Rectal smooth muscle tissue (tissue), 1 donor: ENCODE data around the gene GXYLT1.
"Not testable (repeated sequence)": the region's sequence is repeated elsewhere in the genome, so short reads cannot be mapped to it uniquely, and the experiment has no call there.

ENCODE experiments used
- H3K27ac ChIP-seq: one replicate; pipeline ENCODE4 v1.7.0; 2013; ENCODE audit warnings: low read depth, low read length, inconsistent platforms
- H3K27me3 ChIP-seq: one replicate; pipeline ENCODE4 v1.7.0; 2013; ENCODE audit warnings: low read length; ENCODE audit not compliant: control insufficient read depth, insufficient read depth
- H3K36me3 ChIP-seq: one replicate; pipeline ENCODE4 v1.7.0; 2013; ENCODE audit warnings: low read length; ENCODE audit not compliant: control insufficient read depth, insufficient read depth
- H3K4me1 ChIP-seq: one replicate; pipeline ENCODE4 v1.7.0; 2013; ENCODE audit warnings: low read length; ENCODE audit not compliant: control insufficient read depth, insufficient read depth
- H3K4me3 ChIP-seq: one replicate; pipeline ENCODE4 v1.7.0; 2013; ENCODE audit warnings: low read length
- H3K9ac ChIP-seq: one replicate; pipeline ENCODE4 v1.7.0; 2013; ENCODE audit warnings: low read length

Gene GXYLT1

DNA sequence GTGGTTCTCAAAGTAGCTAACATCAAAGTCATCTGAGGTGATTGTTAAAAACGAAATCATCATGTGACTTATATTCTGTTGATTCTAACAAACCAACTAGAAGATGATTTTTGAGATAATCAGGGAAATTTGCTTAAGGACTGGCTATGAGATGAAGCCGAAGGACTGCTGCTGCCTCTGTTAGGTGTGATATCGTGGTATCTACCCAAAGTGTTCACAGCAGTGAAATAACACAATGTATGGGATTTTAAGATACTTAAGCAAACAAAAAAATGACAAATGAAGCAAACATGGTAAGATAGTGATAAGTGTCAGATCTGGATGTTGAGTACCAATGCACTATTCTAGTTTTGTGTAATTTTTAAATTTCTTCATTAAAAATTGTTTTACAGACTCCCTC is 59.1 kb downstream of the GXYLT1 start:
- Histone ChIP-seq H3K36me3 (no peaks in the 10 kb centered on the region), H3K27ac (no peak overlapping the region), H3K9ac (no peak overlapping the region)

DNA sequence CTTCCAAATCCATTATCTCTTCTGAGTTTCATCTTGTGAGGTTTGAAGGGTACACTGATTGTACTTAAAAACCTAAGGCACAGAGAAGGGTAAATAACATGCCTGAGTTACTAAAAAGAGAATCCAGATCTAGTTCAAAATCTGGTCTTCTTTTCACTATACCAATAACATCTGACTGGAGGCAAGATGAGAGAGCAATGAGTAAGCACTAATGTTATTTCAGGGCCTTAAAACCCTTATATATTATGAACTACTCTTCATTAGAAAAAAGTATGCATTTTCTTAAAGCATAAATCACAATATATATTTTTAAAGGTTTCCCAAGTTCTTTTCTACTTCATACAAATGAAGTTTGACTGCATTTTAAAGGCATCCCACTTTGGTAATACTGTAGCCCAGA is 60.2 kb downstream of the GXYLT1 start:
- Histone ChIP-seq H3K4me3 (no peak overlapping the region), H3K4me1 (no peaks in the 10 kb centered on the region), H3K9ac (no peak overlapping the region), H3K27me3 (no peaks in the 10 kb centered on the region), H3K27ac (no peak overlapping the region), H3K36me3 (no peaks in the 10 kb centered on the region)

More for the DNA sequence above, 59.1 kb downstream of the GXYLT1 start:
- Histone ChIP-seq H3K27me3 (no peaks in the 10 kb centered on the region), H3K4me3 (no peak overlapping the region), H3K4me1 (no peaks in the 10 kb centered on the region)

GRCh38 chr12:42076976-42077375 is 67.7 kb downstream of the GXYLT1 start:
- Histone ChIP-seq H3K36me3 (no peaks in the 10 kb centered on the region), H3K4me3 (no peak overlapping the region), H3K27ac (no peak overlapping the region), H3K9ac (no peak overlapping the region), H3K4me1 (no peaks in the 10 kb centered on the region), H3K27me3 (no peaks in the 10 kb centered on the region)

DNA sequence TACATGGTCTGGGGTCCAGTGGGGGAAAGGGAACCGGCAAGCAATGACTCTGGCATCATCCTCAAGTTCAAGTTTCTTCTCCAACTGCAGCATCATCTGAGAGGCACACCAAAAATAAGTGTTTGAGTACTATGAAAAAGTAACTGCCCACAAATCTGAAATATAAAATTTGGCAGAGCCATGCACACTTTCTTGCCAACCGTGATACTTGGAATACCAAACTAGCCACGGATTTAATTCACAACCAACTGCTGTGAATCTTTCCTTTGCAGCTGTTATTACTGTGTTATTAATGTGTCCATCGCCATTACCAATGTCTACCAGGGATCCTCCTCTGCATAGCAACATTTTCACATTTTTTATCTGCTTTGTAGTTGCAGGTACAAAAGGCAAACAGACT is 74.6 kb downstream of the GXYLT1 start:
- H3K27ac ChIP-seq = no peak overlapping the region
- H3K36me3 ChIP-seq = no peaks in the 10 kb centered on the region
- no peak overlapping the region for H3K4me3 ChIP-seq
- H3K4me1 ChIP-seq = no peaks in the 10 kb centered on the region
- no peak overlapping the region for H3K9ac ChIP-seq
- no peaks in the 10 kb centered on the region for H3K27me3 ChIP-seq

GRCh38 chr12:42059127-42059526 is 85.5 kb downstream of the GXYLT1 start:
- Histone ChIP-seq H3K27ac (no peak overlapping the region), H3K4me3 (no peak overlapping the region), H3K4me1 (no peaks in the 10 kb centered on the region), H3K36me3 (no peaks in the 10 kb centered on the region), H3K27me3 (no peaks in the 10 kb centered on the region), H3K9ac (no peak overlapping the region)

- H3K4me1 ChIP-seq = no peaks in the 10 kb centered on the region
- H3K4me3 ChIP-seq = no peak overlapping the region
- no peak overlapping the region for H3K9ac ChIP-seq
- H3K36me3 ChIP-seq = no peaks in the 10 kb centered on the region
- H3K27me3 ChIP-seq = no peaks in the 10 kb centered on the region
- no peak overlapping the region for H3K27ac ChIP-seq
These were observed 88.5 kb downstream of the GXYLT1 start for GRCh38 chr12:42056130-42056529.

DNA sequence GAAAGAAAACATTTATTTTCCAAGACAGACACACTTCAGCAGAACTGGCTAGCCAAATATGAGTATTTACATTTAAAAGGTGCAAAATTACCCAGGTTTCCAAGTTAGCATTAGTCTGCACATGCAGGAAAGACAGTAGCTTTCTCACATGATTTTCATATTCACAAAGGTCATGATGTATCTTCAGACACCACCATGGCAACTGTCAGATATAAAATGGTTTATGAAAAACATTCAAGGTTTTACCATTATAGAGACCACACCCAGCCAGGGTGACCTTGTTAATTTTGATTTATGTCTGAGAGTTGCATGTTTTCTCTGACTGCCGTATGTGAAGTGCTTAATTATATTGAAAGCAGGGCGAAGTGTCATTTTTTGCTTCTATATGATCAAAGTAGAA is 91.2 kb downstream of the GXYLT1 start:
- no peaks in the 10 kb centered on the region for H3K36me3 ChIP-seq
- H3K4me1 ChIP-seq = no peaks in the 10 kb centered on the region
- no peak overlapping the region for H3K9ac ChIP-seq
- H3K4me3 ChIP-seq = no peak overlapping the region
- no peak overlapping the region for H3K27ac ChIP-seq
- H3K27me3 ChIP-seq = no peaks in the 10 kb centered on the region

DNA sequence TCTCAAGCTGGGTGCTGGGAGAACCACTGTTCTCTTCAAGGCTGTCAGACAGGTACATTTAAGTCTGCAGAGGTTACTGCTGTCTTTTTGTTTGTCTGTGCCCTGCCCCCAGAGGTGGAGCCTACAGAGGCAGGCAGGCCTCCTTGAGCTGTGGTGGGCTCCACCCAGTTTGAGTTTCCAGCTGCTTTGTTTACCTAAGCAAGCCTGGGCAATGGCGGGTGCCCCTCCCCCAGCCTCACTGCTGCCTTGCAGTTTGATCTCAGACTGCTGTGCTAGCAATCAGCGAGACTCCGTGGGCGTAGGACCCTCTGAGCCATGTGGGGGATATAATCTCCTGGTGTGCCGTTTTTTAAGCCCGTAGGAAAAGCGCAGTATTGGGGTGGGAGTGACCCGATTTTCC is 95.7 kb downstream of the GXYLT1 start:
- H3K27ac ChIP-seq, H3K27me3 ChIP-seq, H3K9ac ChIP-seq, H3K4me3 ChIP-seq, H3K36me3 ChIP-seq, H3K4me1 ChIP-seq: not testable (repeated sequence)

- H3K9ac ChIP-seq = no peak overlapping the region
- H3K27me3 ChIP-seq = no peaks in the 10 kb centered on the region
- no peaks in the 10 kb centered on the region for H3K36me3 ChIP-seq
- no peak overlapping the region for H3K27ac ChIP-seq
- no peak overlapping the region for H3K4me3 ChIP-seq
- H3K4me1 ChIP-seq = no peaks in the 10 kb centered on the region
These were observed 105.1 kb downstream of the GXYLT1 start for GRCh38 chr12:42039577-42039976.

- H3K27me3 ChIP-seq = no peaks in the 10 kb centered on the region
- H3K4me1 ChIP-seq = no peaks in the 10 kb centered on the region
- no peaks in the 10 kb centered on the region for H3K36me3 ChIP-seq
- H3K4me3 ChIP-seq = no peak overlapping the region
- H3K9ac ChIP-seq = no peak overlapping the region
- no peak overlapping the region for H3K27ac ChIP-seq
These were observed 105.5 kb downstream of the GXYLT1 start for GRCh38 chr12:42039176-42039575.

DNA sequence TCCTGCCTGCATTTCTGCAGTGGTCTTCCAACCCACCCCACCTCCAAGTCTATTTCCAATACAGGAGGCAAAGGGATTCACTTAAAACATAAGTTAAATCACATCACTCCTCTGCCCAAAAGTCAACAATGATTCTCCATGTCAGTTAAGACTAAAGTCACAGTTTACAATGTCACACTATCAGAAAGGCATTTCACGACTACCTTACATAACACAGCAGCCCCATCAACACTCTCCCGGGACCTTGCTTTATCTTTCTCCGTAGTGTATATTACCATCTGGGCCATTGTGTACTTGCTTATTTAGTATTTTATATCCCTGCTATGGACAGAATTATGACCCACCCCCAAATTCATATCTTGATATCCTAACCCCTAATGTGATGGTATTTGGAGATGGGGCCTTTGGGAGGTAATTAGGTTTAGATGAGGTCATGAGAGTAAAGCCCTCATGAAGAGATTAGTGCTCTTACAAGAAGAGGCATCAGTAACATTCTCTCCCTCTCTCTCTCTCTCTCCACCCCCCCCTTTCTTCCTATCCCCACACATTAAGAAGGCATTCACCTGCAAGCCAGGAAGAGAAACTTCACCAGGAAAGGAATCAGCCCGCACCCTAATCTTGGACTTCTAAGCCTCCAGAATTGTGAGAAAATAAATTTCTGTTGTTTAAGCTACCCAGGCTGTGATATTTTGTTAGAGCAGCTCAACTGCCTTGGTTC is 112.7 kb downstream of the GXYLT1 start:
- H3K9ac ChIP-seq = no peak overlapping the region
- no peak overlapping the region for H3K27ac ChIP-seq
- no peaks in the 10 kb centered on the region for H3K36me3 ChIP-seq
- no peaks in the 10 kb centered on the region for H3K27me3 ChIP-seq
- no peak overlapping the region for H3K4me3 ChIP-seq
- H3K4me1 ChIP-seq = no peaks in the 10 kb centered on the region
